GM12875 (cell line): ENCODE data around the gene RPL36A.

ENCODE experiments used
- H3K4me3 ChIP-seq: one replicate; pipeline ENCODE4 v1.5.1; 2011; ENCODE audit warnings: low read depth, low read length, control low read depth
- CTCF ChIP-seq: IDR thresholded peaks from 2 replicates; pipeline ENCODE4 v1.5.1; 2011; ENCODE audit warnings: low read depth, mild to moderate bottlenecking, control low read depth, inconsistent platforms, low read length, moderate library complexity, borderline replicate concordance; ENCODE audit not compliant: insufficient read depth

The RPL36A gene

GRCh38 chrX:101429934-101430333 is 39.1 kb downstream of the RPL36A start:
- no peak overlapping the region for H3K4me3 ChIP-seq
- no peak for TF ChIP-seq CTCF

- TF ChIP-seq CTCF: no peak
- no peak overlapping the region for H3K4me3 ChIP-seq
Observed at GRCh38 chrX:101430457-101431078, 39.8 kb downstream of the RPL36A start.

- no peak for TF ChIP-seq CTCF
Observed at GRCh38 chrX:101442085-101442484, 51.3 kb downstream of the RPL36A start.

More at GRCh38 chrX:101442085-101442484, 51.3 kb downstream of the RPL36A start:
- no peak overlapping the region for H3K4me3 ChIP-seq
